ENCODE results near the gene TELO2.

Gene TELO2

GRCh38 chr16:1500465-1501150 lies 7.4 kb downstream of the TELO2 start:
- no peak for DNase-seq

GRCh38 chr16:1501630-1502029 lies 8.5 kb downstream of the TELO2 start:
- DNase-seq: no peak

DNA sequence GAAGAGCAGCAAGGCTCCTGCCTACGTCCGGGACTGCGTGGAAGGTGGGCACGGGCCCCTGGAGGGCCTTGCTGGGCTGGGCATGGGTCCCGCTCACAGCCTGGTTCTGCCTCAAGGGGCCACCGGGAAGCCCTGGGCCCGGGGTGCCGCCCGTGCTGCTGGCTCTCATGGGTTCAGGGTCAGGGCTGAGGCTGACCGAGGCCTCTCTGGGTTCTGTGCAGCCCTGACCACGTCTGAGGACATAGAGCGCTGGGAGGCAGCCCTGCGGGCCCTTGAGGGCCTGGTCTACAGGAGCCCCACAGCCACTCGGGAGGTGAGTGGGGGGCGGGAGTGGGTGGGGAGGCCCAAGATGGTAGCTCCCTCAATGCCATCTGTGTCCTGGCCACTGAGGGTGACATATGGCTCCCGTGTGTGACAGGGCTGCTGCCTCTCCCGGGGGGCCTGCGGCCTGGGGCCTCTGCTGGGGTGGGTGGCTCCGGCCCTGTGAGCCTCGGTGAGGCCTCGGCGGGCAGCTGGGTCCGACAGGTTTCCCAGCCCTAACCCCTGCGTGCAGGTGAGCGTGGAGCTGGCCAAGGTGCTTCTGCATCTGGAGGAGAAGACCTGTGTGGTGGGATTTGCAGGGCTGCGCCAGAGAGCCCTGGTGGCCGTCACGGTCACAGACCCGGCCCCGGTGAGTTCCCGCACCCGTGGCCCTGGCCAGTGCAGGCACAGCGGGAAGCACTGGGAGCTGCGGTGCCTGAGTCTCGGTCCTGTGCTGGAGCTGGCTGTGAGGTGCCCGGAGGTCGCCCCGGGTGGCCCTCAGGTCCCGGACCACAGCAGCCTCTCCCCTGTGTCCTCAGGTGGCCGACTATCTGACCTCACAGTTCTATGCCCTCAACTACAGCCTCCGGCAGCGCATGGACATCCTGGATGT lies 9.2 kb downstream of the TELO2 start:
- no peak for DNase-seq

DNA sequence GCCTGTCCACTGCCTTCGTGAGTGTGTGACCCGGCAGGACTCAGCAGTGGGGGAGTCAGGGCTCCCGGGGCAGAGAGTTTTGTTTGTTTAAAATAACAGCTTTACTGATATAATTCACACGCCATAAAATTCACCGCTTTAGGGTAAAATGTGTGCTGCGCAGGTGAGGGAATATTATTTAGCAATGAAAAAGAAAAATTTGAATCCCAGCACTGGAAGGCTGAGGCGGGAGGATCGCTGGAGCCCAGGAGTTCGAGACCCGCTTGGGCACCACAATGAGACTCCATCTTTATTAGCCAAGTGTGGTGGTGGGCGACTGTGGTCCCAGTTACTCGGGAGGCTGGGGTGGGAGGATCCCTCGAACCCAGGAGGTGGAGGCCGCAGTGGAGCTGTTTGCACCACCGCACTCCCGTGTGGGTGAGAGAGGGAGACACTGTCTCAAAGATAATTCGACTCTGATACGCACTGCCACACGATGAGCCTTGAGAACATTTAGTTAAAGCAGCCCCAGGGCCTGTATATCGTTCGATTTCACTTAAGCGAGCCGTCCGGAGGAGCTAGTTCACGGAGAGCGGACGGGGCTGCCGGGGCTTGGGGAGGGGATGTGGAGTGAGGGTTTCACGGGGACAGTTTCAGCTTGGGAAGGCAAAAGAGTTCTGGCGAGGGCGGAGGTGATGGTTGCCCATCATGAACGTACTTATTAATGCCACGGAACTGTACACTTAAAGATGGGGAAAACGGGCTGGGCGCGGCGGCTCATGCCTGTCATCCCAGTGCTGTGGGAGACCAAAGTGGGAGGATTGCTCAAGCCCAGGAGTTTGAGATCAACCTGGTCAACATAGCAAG lies 10.2 kb downstream of the TELO2 start:
- no peak for DNase-seq

DNA sequence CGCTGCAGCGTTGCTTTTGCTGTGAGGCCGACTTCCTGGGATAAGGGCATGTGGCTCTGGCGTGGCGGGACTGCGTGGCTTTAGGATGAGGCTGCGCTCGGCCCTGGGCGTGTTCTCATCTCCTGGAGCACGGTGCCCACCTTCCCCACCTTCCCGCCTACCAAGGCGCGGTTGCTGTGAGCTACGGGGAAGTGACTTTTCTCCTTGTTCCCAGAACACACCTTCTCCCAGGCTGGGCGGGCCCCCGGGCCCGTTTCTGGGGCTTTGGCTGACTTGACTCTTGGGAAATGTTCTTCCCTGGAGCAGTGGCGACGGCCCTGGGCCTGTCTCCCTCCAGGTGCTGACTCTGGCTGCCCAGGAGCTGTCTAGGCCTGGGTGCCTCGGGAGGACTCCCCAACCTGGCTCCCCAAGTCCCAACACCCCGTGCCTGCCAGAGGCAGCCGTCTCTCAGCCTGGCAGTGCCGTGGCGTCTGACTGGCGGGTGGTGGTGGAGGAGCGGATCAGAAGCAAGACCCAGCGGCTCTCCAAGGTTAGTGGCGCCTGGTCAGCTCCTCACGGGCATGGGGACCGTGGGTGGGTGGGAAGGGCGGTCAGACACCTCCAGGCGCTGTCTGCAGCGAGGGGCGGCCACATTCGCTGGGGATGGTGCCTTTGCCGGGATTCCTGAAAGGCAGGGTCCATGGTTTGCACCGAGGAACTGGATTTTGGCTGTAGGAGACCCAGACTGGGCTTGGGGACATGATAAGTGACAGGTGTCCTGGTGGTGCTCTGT lies 12.1 kb downstream of the TELO2 start:
- no peak for DNase-seq

DNA sequence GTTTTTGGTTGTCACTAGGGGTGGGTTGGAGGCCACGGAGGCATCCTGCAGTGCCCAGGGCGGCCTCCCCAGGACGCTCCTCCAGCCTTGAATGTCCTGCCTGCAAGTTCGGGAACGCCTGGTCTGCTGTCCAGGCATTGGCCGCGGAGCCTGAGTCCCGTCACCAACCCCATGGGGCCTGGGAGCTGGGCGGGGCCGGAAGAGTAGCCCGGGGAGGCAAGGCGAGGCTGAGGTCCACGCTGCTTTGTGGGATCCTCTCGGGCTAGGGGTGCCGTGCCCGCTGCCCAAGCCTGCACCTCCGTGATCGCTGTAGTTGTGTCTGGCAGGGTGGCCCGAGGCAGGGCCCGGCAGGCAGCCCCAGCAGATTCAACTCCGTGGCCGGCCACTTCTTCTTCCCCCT lies 12.8 kb downstream of the TELO2 start:
- no peak for DNase-seq

DNA sequence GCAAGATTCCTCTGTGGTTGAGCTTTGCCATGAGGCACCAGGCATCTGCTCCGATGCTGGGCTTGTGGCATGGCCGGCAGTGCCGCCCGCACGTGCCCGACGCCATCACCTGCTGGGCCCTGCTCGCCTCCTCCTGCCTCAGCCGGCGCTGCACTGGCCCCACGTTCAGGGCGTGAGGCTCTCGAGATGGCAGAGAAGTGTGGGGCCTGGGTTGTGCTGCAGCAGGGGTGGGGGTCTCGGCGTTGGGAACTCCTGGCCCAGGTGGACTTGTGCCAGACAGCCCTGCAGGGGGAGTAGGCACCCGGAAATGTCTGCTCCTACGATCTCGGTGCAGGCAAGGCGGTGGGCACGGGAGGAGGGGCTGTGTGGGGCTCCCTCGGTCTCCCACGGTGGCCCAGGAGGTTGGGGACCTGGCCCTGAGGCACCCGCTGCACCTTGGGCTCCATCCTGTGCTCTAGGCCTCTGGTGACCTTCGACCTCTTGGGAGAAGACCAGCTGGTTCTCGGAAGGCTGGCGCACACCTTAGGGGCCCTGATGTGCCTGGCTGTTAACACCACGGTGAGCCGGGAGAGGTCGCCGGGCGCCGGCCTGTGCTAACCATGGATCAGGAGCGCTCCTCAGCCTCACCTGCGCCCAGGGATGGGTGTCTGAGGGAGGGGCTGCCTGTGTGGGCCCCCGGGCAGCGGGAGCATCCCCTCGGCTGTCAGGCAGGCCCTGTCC lies 13.5 kb downstream of the TELO2 start:
- DNase-seq: no peak

- no peak for DNase-seq
Observed at GRCh38 chr16:1508494-1509187, 15.5 kb downstream of the TELO2 start.

- no peak for DNase-seq
Observed at GRCh38 chr16:1509307-1510221, 16.4 kb downstream of the TELO2 start.

- DNase-seq: no peak
Observed at GRCh38 chr16:1510272-1510671, 17.1 kb downstream of the TELO2 start.

GRCh38 chr16:1510941-1511351 lies 17.8 kb downstream of the TELO2 start:
- no peak for DNase-seq

GRCh38 chr16:1511662-1512569 lies 18.8 kb downstream of the TELO2 start:
- no peak for DNase-seq

DNA sequence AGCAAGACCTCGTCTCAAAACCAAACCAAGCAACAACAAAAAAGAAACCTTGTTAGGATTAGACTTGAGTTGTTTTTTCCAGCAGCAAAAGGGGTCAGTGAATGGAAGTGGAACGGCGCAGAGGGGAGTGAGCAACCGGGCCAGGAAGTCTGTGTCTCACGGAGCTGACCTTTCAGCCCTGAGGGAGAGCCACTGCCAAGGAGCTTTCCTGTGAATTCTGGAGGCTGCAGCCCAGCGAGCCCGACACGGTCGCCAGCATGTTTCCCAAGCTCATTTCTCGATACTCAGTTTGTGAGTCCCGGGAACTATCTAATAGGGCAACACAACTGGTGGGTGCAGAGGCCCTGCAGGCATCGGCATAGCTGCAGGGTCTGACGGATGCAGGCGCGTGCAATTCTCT lies 19.6 kb downstream of the TELO2 start:
- no peak for DNase-seq

DNA sequence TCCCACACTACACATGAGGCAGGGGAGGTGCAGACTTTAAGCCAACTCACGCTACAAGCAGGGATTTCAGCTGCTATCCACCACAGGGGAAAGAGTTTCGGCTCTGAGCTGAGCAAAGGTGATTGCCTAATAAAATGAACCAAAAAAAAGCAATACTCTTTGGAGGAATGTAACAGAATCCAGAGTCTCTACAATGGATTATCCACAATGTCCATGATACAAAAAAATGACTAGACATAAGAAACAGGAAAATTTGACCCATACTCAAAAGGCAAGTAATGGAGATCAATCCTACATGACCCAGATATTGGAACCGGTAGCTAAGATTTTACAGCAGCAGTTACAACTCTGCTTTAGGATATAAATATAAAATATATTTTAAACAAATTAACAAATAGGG lies 21.3 kb downstream of the TELO2 start:
- DNase-seq: no peak

- DNase-seq: no peak
Observed at GRCh38 chr16:1518626-1519135, 25.5 kb downstream of the TELO2 start.

- DNase-seq: no peak
Observed at GRCh38 chr16:1519831-1520230, 26.7 kb downstream of the TELO2 start.

- DNase-seq: no peak
Observed at GRCh38 chr16:1520461-1520860, 27.3 kb downstream of the TELO2 start.

- DNase-seq: no peak
Observed at GRCh38 chr16:1523581-1524245, 30.6 kb downstream of the TELO2 start.
